Measurements from ENCODE around the gene LIFR. TPM values are rescaled to one million over a fixed set of nuclear protein-coding genes. Genes with fewer than 3 reads are reported as not detected.

The LIFR gene
- total RNA-seq, 1 experiment from 2014 or later = 7.8 TPM

DNA sequence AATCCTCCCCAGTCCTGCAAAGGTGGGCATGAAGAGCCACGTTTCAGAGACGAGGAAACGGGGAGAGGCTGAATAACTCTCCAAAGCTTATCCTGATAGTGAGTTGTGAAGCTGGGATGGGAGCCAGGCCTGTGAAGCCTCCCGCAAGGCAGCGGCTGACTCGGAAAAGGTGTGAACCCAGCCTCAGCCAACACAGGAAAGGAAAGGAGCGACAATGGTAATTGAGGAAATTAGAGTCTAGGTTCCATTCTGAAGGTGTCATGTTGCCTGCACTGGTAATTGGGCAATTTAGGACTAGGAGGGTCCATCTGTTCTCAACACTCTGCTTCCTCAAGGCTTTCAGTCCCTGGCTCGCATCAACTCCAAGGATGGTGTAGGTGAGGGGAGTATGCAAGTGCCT lies 83.4 kb downstream of the LIFR start:
- Histone ChIP-seq H3K56ac (ENCODE audit: insufficient read length, low read depth, low read length) (no peak overlapping the region), H3K14ac (ENCODE audit: insufficient read depth, low read length) (no peak overlapping the region), H3K4me1 (ENCODE audit: insufficient read depth, low read length) (no peaks in the 10 kb centered on the region), H2BK12ac (ENCODE audit: insufficient read length, low read depth, low read length) (no peak overlapping the region), H2BK15ac (ENCODE audit: low read depth, low read length) (no peak overlapping the region), H4K8ac (replicated peaks; ENCODE audit: insufficient read length, low read depth, low read length) (no peak overlapping the region), H3K79me1 (ENCODE audit: insufficient read depth, low read depth, low read length, poor library complexity, severe bottlenecking) (no peaks in the 10 kb centered on the region), H3K23me2 (ENCODE audit: insufficient read length, low read depth, low read length, poor library complexity, severe bottlenecking) (no peaks in the 10 kb centered on the region), H3K27me3 (ENCODE audit: insufficient read depth, low read length) (no peaks in the 10 kb centered on the region), H2AFZ (ENCODE audit: low read length) (no peak overlapping the region), H3K27ac (ENCODE audit: insufficient read length, low read depth, low read length) (no peak overlapping the region), H3K79me2 (ENCODE audit: insufficient read depth, low read length) (no peaks in the 10 kb centered on the region), H3K4ac (ENCODE audit: low read depth, low read length) (no peak overlapping the region), H2BK5ac (ENCODE audit: insufficient read length, low read length) (no peak overlapping the region), H3K9ac (ENCODE audit: extremely low read depth, insufficient read length, low read length) (no peak overlapping the region), H3K18ac (ENCODE audit: insufficient read length, low read depth, low read length) (no peak overlapping the region), H3K23ac (ENCODE audit: insufficient read length, low read depth, low read length) (no peak overlapping the region), H4K5ac (ENCODE audit: insufficient read length, low read depth, low read length) (no peak overlapping the region), H2BK120ac (ENCODE audit: low read depth, low read length, poor library complexity, severe bottlenecking) (no peak overlapping the region), H4K20me1 (ENCODE audit: control insufficient read depth, insufficient read depth, insufficient read length) (no peaks in the 10 kb centered on the region), H3K4me2 (ENCODE audit: insufficient read depth, insufficient read length, low read length) (no peak overlapping the region), H4K91ac (ENCODE audit: insufficient read length, low read depth, low read length) (no peak overlapping the region), H3K9me3 (ENCODE audit: control insufficient read depth, low read depth, low read length) (no peaks in the 10 kb centered on the region), H3T11ph (ENCODE audit: low read length) (no peak overlapping the region), H2BK20ac (ENCODE audit: low read depth, low read length, poor library complexity, severe bottlenecking) (no peak overlapping the region), H2AK5ac (ENCODE audit: insufficient read length, low read length) (no peak overlapping the region)
- no peak for DNase-seq
- H3K27ac Mint-ChIP-seq = peak overlapping the region in 1 of 3 experiments; percentile 74; a peak in 1 of 7 replicates
- TF ChIP-seq, protein P1, sequence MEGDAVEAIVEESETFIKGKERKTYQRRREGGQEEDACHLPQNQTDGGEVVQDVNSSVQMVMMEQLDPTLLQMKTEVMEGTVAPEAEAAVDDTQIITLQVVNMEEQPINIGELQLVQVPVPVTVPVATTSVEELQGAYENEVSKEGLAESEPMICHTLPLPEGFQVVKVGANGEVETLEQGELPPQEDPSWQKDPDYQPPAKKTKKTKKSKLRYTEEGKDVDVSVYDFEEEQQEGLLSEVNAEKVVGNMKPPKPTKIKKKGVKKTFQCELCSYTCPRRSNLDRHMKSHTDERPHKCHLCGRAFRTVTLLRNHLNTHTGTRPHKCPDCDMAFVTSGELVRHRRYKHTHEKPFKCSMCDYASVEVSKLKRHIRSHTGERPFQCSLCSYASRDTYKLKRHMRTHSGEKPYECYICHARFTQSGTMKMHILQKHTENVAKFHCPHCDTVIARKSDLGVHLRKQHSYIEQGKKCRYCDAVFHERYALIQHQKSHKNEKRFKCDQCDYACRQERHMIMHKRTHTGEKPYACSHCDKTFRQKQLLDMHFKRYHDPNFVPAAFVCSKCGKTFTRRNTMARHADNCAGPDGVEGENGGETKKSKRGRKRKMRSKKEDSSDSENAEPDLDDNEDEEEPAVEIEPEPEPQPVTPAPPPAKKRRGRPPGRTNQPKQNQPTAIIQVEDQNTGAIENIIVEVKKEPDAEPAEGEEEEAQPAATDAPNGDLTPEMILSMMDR (conservative IDR thresholded peaks at IDR 0.05) = no peak
- peaks cover 13 to 18% of the 10 kb centered on the region in 2 experiments for H3K4me1 Mint-ChIP-seq
- no peaks in the 10 kb centered on the region; the same call in 1 of the 2 replicates for H3K27me3 Mint-ChIP-seq (ENCODE audit: low read depth)
- H3K9me3 Mint-ChIP-seq = no peaks in the 10 kb centered on the region
- H3K4me3 Mint-ChIP-seq = no peak overlapping the region
- no peaks in the 10 kb centered on the region for H3K36me3 Mint-ChIP-seq (ENCODE audit: insufficient read depth in 1 of 3, low read depth in 3 of 3)
- WGBS (ENCODE audit: extremely low coverage, insufficient read length, low lambda C conversion rate) = no CpG with 5 or more reads among the region's 8 CpGs

Measured in H9 (cell line).